Measurements from ENCODE around the gene EHD1. TPM values are rescaled to one million over a fixed set of nuclear protein-coding genes. Genes with fewer than 3 reads are reported as not detected.

Gene EHD1
- total and polyA plus RNA-seq, 9 of the 15 experiments (the other 6 are each of a cell fraction or from before 2014, with no cell fraction given) = 0.46 to 65.0 (median 16.4) TPM

- POLR2A ChIA-PET = interaction anchor here (0.8 to 1.2 kb wide), 3 partner anchors 11 to 44 kb away, joined by 3 read pairs; partner anchors contain the start of gene CDC42BPG
- Histone ChIP-seq H3K27ac (ENCODE audit: extremely low read depth, low read depth, low read length) (no peak overlapping the region), H3K36me3 (ENCODE audit: control insufficient read depth, insufficient read depth, low read length) (peaks cover 61% of the 10 kb centered on the region; the same call in 2 of the 3 replicates), H2AFZ (ENCODE audit: low read depth, low read length) (no peak overlapping the region), H3K4me3 (no peak overlapping the region), H3K9me3 (replicated peaks; ENCODE audit: control insufficient read depth, insufficient read depth, low read depth, low read length) (no peaks in the 10 kb centered on the region), H3K79me2 (ENCODE audit: control insufficient read depth, insufficient read depth, low read length) (no peaks in the 10 kb centered on the region), H4K20me1 (replicated peaks; ENCODE audit: control insufficient read depth, insufficient read depth, low read length) (no peaks in the 10 kb centered on the region), H3K27me3 (ENCODE audit: control insufficient read depth in 2 of 2, insufficient read depth in 2 of 2, low read length in 2 of 2) (no peaks in the 10 kb centered on the region), H3K9ac (ENCODE audit: insufficient read depth in 1 of 2, low read depth in 2 of 2, low read length in 2 of 2) (no peak overlapping the region), H3K4me1 (replicated peaks in 1 of 2; ENCODE audit: control insufficient read depth in 2 of 2, insufficient read depth in 2 of 2, low read length in 2 of 2) (peaks cover 0 to 41% of the 10 kb centered on the region in 2 experiments; a peak in 3 of 5 replicates), H3K4me2 (ENCODE audit: insufficient read depth, low read length) (no peak overlapping the region), H3K9me1 (ENCODE audit: control insufficient read depth, insufficient read depth, low read length) (no peaks in the 10 kb centered on the region)
- no peak for TF ChIP-seq ZNF175 (CRISPR knock-in tag; IDR thresholded peaks at IDR 0.05; ENCODE audit: low read depth)
- no peak for TF ChIP-seq CXXC5 (CRISPR knock-in tag; IDR thresholded peaks at IDR 0.05)
- no peak for TF ChIP-seq ZC3H8 (IDR thresholded peaks at IDR 0.05)
- TF ChIP-seq CREM (IDR thresholded peaks at IDR 0.05; ENCODE audit: low read depth) = no peak
- TF ChIP-seq RBFOX2 (IDR thresholded peaks at IDR 0.05; ENCODE audit: low read depth, low read length) = no peak
- no peak for TF ChIP-seq ZNF280B (CRISPR knock-in tag; IDR thresholded peaks at IDR 0.05)
- TF ChIP-seq, protein P1, sequence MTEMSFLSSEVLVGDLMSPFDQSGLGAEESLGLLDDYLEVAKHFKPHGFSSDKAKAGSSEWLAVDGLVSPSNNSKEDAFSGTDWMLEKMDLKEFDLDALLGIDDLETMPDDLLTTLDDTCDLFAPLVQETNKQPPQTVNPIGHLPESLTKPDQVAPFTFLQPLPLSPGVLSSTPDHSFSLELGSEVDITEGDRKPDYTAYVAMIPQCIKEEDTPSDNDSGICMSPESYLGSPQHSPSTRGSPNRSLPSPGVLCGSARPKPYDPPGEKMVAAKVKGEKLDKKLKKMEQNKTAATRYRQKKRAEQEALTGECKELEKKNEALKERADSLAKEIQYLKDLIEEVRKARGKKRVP (CRISPR knock-in tag; IDR thresholded peaks at IDR 0.05) = no peak
- no peak for ATAC-seq
- DNase-seq (ENCODE audit: extremely low read depth in 1 of 4, low spot score in 3 of 4) = no peak
- WGBS (ENCODE audit: insufficient coverage, low coverage, missing lambda C conversion rate) = 93% methylated on average over 4 of the region's 10 CpGs
- intact Hi-C loops (cut with micrococcal nuclease) = no loop called here
- CTCF ChIA-PET (ENCODE audit: low intra/inter-chr PET ratio) = no interaction called here
- FAIRE-seq = no peak
- in situ Hi-C loops (cut with MboI) = no loop called here
- BruUV-seq (replicated peaks) = no TSS peak
These were observed 44.9 kb downstream of the EHD1 start for GRCh38 chr11:64833509-64833908.

Data from K562 (cell line).